Fibroblast of lung (primary cell): ENCODE measurements around the gene HKDC1. TPM values are rescaled to one million over a fixed set of nuclear protein-coding genes. Genes with fewer than 3 reads are reported as not detected.

Experiments used
- DNase-seq, 2 donors: peaks; one replicate each; pipeline versions ENCODE4 v3.0.0 to v3.0.0-alpha.2; 2010; ENCODE audit warnings: low read depth in 2 of 2
- H2AFZ ChIP-seq: 2 replicates; pipeline ENCODE4 v1.5.1; 2012; ENCODE audit warnings: low read length, control low read depth, inconsistent platforms
- H3K27ac ChIP-seq: 2 replicates; pipeline ENCODE4 v1.5.1; 2011; ENCODE audit warnings: low read length, control low read depth; ENCODE audit not compliant: insufficient read depth
- H3K27me3 ChIP-seq: 2 replicates; pipeline ENCODE4 v1.5.1; 2011; ENCODE audit warnings: mild to moderate bottlenecking, low read length; ENCODE audit not compliant: control insufficient read depth, insufficient read depth
- H3K36me3 ChIP-seq: 2 replicates; pipeline ENCODE4 v1.5.1; 2011; ENCODE audit warnings: low read length; ENCODE audit not compliant: control insufficient read depth, insufficient read depth
- H3K4me1 ChIP-seq: 2 replicates; pipeline ENCODE4 v1.5.1; 2011; ENCODE audit warnings: low read length; ENCODE audit not compliant: control insufficient read depth, insufficient read depth; ENCODE audit errors: extremely low read depth
- H3K4me2 ChIP-seq: 2 replicates; pipeline ENCODE4 v1.5.1; 2011; ENCODE audit warnings: low read length, control low read depth; ENCODE audit not compliant: insufficient read depth; ENCODE audit errors: extremely low read depth
- H3K4me3 ChIP-seq, 4 experiments: fragments of 200-600 bp in 1 of 4; sonication (generic) in 1 of 4; replicated peaks in 1 of 4; 2 replicates each; pipeline ENCODE4 v1.5.1; 2011 to 2016; ENCODE audit warnings: low read length in 4 of 4, low read depth in 3 of 4, mild to moderate bottlenecking in 3 of 4, control low read depth in 2 of 4, inconsistent platforms in 1 of 4, mixed read lengths in 1 of 4; ENCODE audit not compliant: insufficient read depth in 1 of 4; ENCODE audit errors: control extremely low read depth in 1 of 4
- H3K79me2 ChIP-seq: 2 replicates; pipeline ENCODE4 v1.5.1; 2012; ENCODE audit warnings: mild to moderate bottlenecking, low read length, inconsistent platforms; ENCODE audit not compliant: control insufficient read depth, insufficient read depth
- H3K9ac ChIP-seq: 2 replicates; pipeline ENCODE4 v1.5.1; 2011; ENCODE audit warnings: mild to moderate bottlenecking, low read length, control low read depth; ENCODE audit not compliant: insufficient read depth
- H3K9me3 ChIP-seq: 2 replicates; pipeline ENCODE4 v1.5.1; 2012; ENCODE audit warnings: low read depth, low read length; ENCODE audit not compliant: control insufficient read depth, insufficient read depth
- H4K20me1 ChIP-seq: 2 replicates; pipeline ENCODE4 v1.5.1; 2011; ENCODE audit warnings: low read length; ENCODE audit not compliant: control insufficient read depth, insufficient read depth; ENCODE audit errors: extremely low read depth
- EZH2 ChIP-seq: IDR thresholded peaks from 2 replicates; pipeline ENCODE4 v1.5.1; 2012; ENCODE audit warnings: low read length, control low read depth, mild to moderate bottlenecking; ENCODE audit errors: missing control alignments
- polyA plus RNA-seq, 2 donors: library from polyadenylated mRNA; depleted of rRNA in 1 of 2; stranded (reverse) in 1 of 2; unstranded in 1 of 2; fragments of >200 nt; gene quantifications; 2 replicates each; pipeline ENCODE4 v1.2.1, GENCODE V29; 2011 to 2012; ENCODE audit warnings: missing spikeins in 1 of 2
- total RNA-seq: library from RNA; depleted of rRNA; stranded (reverse); fragments of >200 nt; gene quantifications from 2 replicates; pipeline ENCODE4 v1.2.1, GENCODE V29; 2014
- TF ChIP-seq, protein P1 (sequence below), 2 donors: IDR thresholded peaks in 1 of 2; conservative IDR thresholded peaks in 1 of 2; 1 replicate in 1 of 2; 2 replicates in 1 of 2; pipeline ENCODE4 v1.5.1; 2011 to 2012; ENCODE audit warnings: low read length in 2 of 2, control low read depth in 1 of 2, inconsistent platforms in 1 of 2, low read depth in 1 of 2, mild to moderate bottlenecking in 1 of 2

Gene HKDC1
- total and polyA plus RNA-seq, 2 donors (not counting 1 experiment from before 2014, with no cell fraction given) = 0.12 to 1.8 TPM

DNA sequence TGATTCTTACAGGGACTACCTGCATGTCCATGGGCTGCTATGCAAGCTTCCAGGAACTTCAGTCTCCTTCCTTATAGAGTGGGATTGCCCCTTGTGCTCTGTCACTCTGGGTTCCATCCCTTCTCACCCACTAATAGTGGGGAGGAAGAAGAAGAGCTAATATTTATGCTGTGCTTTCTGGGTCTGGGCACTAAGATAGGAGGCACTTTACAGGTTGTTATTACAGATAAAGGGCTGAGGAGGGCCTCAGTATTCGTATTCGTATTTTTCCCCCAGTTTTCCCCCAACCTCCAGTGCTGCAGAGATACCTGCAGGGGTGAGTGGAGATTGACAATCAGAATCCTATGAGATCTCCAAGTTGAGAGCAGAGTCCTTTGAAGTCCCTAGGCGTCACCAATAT is 72.3 kb downstream of the HKDC1 start:
- Histone ChIP-seq H3K27ac (no peak overlapping the region), H2AFZ (no peak overlapping the region), H3K4me1 (no peaks in the 10 kb centered on the region), H4K20me1 (no peaks in the 10 kb centered on the region), H3K9me3 (no peaks in the 10 kb centered on the region), H3K9ac (no peak overlapping the region), H3K4me2 (no peak overlapping the region), H3K36me3 (no peaks in the 10 kb centered on the region), H3K79me2 (no peaks in the 10 kb centered on the region), H3K27me3 (peaks cover 16% of the 10 kb centered on the region), H3K4me3 (no peak overlapping the region)
- TF ChIP-seq, protein P1, sequence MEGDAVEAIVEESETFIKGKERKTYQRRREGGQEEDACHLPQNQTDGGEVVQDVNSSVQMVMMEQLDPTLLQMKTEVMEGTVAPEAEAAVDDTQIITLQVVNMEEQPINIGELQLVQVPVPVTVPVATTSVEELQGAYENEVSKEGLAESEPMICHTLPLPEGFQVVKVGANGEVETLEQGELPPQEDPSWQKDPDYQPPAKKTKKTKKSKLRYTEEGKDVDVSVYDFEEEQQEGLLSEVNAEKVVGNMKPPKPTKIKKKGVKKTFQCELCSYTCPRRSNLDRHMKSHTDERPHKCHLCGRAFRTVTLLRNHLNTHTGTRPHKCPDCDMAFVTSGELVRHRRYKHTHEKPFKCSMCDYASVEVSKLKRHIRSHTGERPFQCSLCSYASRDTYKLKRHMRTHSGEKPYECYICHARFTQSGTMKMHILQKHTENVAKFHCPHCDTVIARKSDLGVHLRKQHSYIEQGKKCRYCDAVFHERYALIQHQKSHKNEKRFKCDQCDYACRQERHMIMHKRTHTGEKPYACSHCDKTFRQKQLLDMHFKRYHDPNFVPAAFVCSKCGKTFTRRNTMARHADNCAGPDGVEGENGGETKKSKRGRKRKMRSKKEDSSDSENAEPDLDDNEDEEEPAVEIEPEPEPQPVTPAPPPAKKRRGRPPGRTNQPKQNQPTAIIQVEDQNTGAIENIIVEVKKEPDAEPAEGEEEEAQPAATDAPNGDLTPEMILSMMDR (conservative IDR thresholded peaks at IDR 0.05 in 1 of 2, IDR thresholded peaks at IDR 0.05 in 1 of 2; ENCODE audit: low read depth in 1 of 2, low read length in 2 of 2) = no peak
- TF ChIP-seq EZH2 = no peak
- DNase-seq = no peak

DNA sequence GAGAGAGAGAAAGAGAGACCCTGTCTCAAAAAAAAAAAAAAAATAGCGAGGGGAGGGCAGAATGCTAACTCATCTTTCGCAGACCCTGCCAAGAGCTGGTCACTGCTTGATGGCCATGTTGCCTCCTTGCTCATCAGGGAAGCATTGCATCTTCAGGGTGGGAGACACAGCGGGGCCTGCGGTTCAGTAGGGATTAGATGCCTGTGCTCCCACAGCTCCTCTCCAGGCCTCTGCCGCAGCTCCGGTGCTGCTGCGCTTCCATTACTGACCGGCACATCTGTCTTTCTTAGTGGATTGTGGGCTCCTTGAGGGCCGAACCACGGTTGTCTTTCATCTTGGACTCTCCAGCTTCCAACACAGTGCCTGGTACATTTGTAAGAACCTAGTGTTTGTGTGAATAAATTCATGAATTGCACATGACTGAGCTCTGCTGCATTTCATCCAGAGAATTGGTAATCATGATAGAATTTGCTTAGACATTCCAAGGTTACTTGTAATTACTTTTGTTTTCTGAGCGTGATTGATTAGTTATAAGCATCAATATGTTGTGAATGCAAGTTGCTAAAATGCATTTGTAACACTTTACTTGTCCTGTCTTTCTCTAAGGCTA is 75.0 kb downstream of the HKDC1 start:
- TF ChIP-seq, protein P1 (conservative IDR thresholded peaks at IDR 0.05 in 1 of 2, IDR thresholded peaks at IDR 0.05 in 1 of 2; ENCODE audit: low read depth in 1 of 2, low read length in 2 of 2) = no peak
- TF ChIP-seq EZH2 = no peak
- no peak overlapping the region for H3K4me3 ChIP-seq
- H3K9me3 ChIP-seq = no peaks in the 10 kb centered on the region
- H3K79me2 ChIP-seq = no peaks in the 10 kb centered on the region
- no peaks in the 10 kb centered on the region for H3K36me3 ChIP-seq
- no peaks in the 10 kb centered on the region for H3K4me1 ChIP-seq
- no peaks in the 10 kb centered on the region for H4K20me1 ChIP-seq
- H3K27ac ChIP-seq = no peak overlapping the region
- H3K4me2 ChIP-seq = no peak overlapping the region
- H3K9ac ChIP-seq = no peak overlapping the region
- H3K27me3 ChIP-seq = peaks cover 11% of the 10 kb centered on the region
- DNase-seq = peak in 1 of 2 donors; percentile 26
- no peak overlapping the region for H2AFZ ChIP-seq

DNA sequence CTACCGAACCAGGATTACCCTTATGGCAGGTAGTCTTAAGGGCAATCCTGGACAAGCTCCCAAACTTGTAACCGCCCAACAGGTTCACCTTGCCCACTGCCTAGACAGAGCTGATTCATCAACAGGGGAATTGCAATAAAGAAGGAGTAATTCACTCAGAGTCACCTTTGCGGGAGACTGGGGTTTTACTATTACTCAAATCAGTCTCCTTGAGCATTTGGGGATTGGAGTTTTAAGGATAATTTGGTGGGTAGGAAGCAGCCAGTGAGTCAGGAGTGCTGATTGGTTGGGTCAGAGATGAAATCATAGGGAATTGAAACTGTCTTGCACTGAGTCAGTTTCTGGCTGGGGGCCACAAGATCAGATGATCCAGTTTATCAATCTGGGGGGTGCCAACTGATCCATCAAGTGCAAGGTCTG is 83.5 kb downstream of the HKDC1 start:
- TF ChIP-seq, protein P1 (conservative IDR thresholded peaks at IDR 0.05 in 1 of 2, IDR thresholded peaks at IDR 0.05 in 1 of 2; ENCODE audit: low read depth in 1 of 2, low read length in 2 of 2) = no peak
- TF ChIP-seq EZH2 = no peak
- Histone ChIP-seq H3K9me3 (no peaks in the 10 kb centered on the region), H3K4me2 (no peak overlapping the region), H3K4me3 (no peak overlapping the region), H3K36me3 (no peaks in the 10 kb centered on the region), H3K27me3 (no peaks in the 10 kb centered on the region), H2AFZ (no peak overlapping the region), H3K9ac (no peak overlapping the region), H3K4me1 (no peaks in the 10 kb centered on the region), H3K27ac (no peak overlapping the region), H4K20me1 (no peaks in the 10 kb centered on the region), H3K79me2 (no peaks in the 10 kb centered on the region)
- DNase-seq = peak; percentile 34 to 42
